B cell (primary cell): ENCODE measurements around the gene SEPTIN5.

Source experiments
- EZH2 ChIP-seq: IDR thresholded peaks from 2 replicates; pipeline ENCODE4 v1.6.1; 2012; ENCODE audit warnings: borderline replicate concordance, low read depth, mild to moderate bottlenecking, moderate library complexity, low read length; ENCODE audit not compliant: insufficient read depth, poor library complexity, severe bottlenecking
- TF ChIP-seq, protein P1 (sequence below): fragments of 200-600 bp; IDR thresholded peaks from one replicate; pipeline ENCODE4 v1.8.0; 2022; ENCODE audit warnings: antibody characterized with exemption, mild to moderate bottlenecking

DNA sequence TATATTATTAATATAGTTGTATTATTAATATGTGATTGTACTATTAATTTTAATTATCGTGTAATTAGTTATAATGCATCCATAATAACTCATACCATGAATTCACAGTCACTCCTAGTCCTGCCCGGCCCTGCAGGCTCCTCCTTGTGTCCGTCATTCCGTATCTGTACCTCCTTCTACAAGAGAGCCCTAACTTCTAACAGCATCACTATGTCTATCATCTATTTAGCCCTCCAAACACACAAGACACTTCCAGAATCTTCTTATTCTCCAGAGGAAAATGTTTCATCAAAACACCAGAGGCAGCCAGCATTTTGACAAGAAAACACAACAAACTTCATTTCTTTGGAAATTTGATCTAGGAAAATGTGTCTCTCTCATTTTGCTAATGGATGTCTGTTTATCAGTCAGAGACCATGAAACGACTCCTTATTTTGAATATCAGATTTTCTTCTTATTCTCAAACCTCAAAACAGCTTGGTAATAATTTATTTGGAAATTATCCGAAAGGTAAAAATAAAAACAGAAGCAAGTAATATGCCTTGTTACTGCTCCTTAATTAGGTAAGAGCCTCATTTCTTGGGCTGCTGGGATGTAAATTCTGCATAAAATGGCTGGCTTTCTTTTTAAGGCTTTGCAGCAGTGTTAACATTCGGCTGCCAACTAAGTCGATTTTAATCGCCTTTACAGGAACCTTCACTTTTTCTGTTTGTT lies 23.1 kb upstream of the SEPTIN5 start:
- TF ChIP-seq, protein P1, sequence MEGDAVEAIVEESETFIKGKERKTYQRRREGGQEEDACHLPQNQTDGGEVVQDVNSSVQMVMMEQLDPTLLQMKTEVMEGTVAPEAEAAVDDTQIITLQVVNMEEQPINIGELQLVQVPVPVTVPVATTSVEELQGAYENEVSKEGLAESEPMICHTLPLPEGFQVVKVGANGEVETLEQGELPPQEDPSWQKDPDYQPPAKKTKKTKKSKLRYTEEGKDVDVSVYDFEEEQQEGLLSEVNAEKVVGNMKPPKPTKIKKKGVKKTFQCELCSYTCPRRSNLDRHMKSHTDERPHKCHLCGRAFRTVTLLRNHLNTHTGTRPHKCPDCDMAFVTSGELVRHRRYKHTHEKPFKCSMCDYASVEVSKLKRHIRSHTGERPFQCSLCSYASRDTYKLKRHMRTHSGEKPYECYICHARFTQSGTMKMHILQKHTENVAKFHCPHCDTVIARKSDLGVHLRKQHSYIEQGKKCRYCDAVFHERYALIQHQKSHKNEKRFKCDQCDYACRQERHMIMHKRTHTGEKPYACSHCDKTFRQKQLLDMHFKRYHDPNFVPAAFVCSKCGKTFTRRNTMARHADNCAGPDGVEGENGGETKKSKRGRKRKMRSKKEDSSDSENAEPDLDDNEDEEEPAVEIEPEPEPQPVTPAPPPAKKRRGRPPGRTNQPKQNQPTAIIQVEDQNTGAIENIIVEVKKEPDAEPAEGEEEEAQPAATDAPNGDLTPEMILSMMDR, result no peak
- no peak for TF ChIP-seq EZH2
